ENCODE results near the gene ALDH3A2. TPM values are rescaled to one million over a fixed set of nuclear protein-coding genes. Genes with fewer than 3 reads are reported as not detected.

ALDH3A2 gene
- total and polyA plus RNA-seq, 2 of the 8 experiments (the other 6 are each of a cell fraction or from before 2014, with no cell fraction given) = 20.6 to 72.9 TPM

GRCh38 chr17:19656851-19657581, 8.5 kb downstream of the ALDH3A2 start:
- no peak overlapping the region for H2BK20ac ChIP-seq (ENCODE audit: low read length)
- H2AK5ac ChIP-seq (ENCODE audit: low read depth, low read length) = no peak overlapping the region
- no peak overlapping the region for H3K4ac ChIP-seq (replicated peaks; ENCODE audit: insufficient read length, low read depth, low read length)
- no peak overlapping the region for H3K4me2 ChIP-seq (ENCODE audit: insufficient read depth in 1 of 2, low read depth in 2 of 2, low read length in 2 of 2)
- H3K23me2 ChIP-seq (ENCODE audit: low read depth, low read length) = no peaks in the 10 kb centered on the region
- H2BK120ac ChIP-seq (replicated peaks; ENCODE audit: low read depth, low read length) = no peak overlapping the region
- H2AFZ ChIP-seq (ENCODE audit: low read length) = no peak overlapping the region
- no peak overlapping the region for H2BK5ac ChIP-seq (ENCODE audit: low read depth, low read length)
- H2BK15ac ChIP-seq (ENCODE audit: low read length) = no peak overlapping the region
- H3K9me3 ChIP-seq (ENCODE audit: insufficient read depth in 2 of 2, low read depth in 1 of 2, low read length in 1 of 2) = peaks cover 4 to 20% of the 10 kb centered on the region in 2 experiments; a peak in 3 of 4 replicates
- H3K23ac ChIP-seq (ENCODE audit: insufficient read length) = no peak overlapping the region
- no peak overlapping the region for H4K91ac ChIP-seq (replicated peaks; ENCODE audit: insufficient read length, low read length)
- H3K27ac ChIP-seq (ENCODE audit: low read depth, low read length) = no peak overlapping the region
- DNase-seq (ENCODE audit: low read depth in 1 of 2, low spot score in 2 of 2) (no peak), FAIRE-seq (no peak)
- H3K36me3 ChIP-seq (ENCODE audit: control insufficient read depth in 2 of 4, insufficient read depth in 4 of 4, low read length in 3 of 4) = peaks cover 4 to 42% (median 24%) of the 10 kb centered on the region in 4 experiments; a peak in 7 of 8 replicates
- H4K5ac ChIP-seq (ENCODE audit: insufficient read length, low read depth, low read length) = no peak overlapping the region
- no peak overlapping the region for H3K56ac ChIP-seq (replicated peaks; ENCODE audit: insufficient read length, low read depth, low read length)
- WGBS, 2 experiments (ENCODE audit: extremely low coverage in 1 of 2, insufficient coverage in 1 of 2, insufficient read length in 1 of 2, insufficient replicate concordance in 2 of 2, low coverage in 1 of 2, low lambda C conversion rate in 2 of 2, missing lambda C conversion rate in 1 of 2) = 87% methylated on average over 4 of the region's 4 CpGs; no CpG with 5 or more reads in 1 of the 2 experiments
- H4K8ac ChIP-seq (ENCODE audit: extremely low read depth, insufficient read depth, low read length) = 0 out of 2 replicates have a peak overlapping the region, but pooled peaks have one; percentile 16
- no peak overlapping the region for H2BK12ac ChIP-seq (ENCODE audit: low read depth, low read length)
- CTCF ChIA-PET (ENCODE audit: partially characterized antibody) = interaction anchor here (0.6 to 2.6 kb wide), 5 partner anchors 13 to 192 kb away, joined by 3 to 15 read pairs (median 3); no protein-coding TSS in a partner anchor
- POLR2A ChIA-PET (ENCODE audit: partially characterized antibody) = interaction anchor here (1.6 kb wide), 1 partner anchor 145 kb away, joined by 3 read pairs; no protein-coding TSS in a partner anchor
- no peaks in the 10 kb centered on the region for H3K4me1 ChIP-seq (replicated peaks in 1 of 4; ENCODE audit: control insufficient read depth in 3 of 4, insufficient read depth in 4 of 4, low read length in 3 of 4)
- H4K20me1 ChIP-seq (replicated peaks in 1 of 2; ENCODE audit: control insufficient read depth in 1 of 2, insufficient read depth in 2 of 2, low read length in 2 of 2) = peaks cover 0 to 2% of the 10 kb centered on the region in 2 experiments
- H3K79me1 ChIP-seq (ENCODE audit: low read depth, low read length) = no peaks in the 10 kb centered on the region; the same call in 1 of the 2 replicates
- no peak overlapping the region for H3K14ac ChIP-seq (ENCODE audit: insufficient read length)
- no peak overlapping the region for H3K4me3 ChIP-seq (ENCODE audit: extremely low read depth in 1 of 4, insufficient read depth in 2 of 4, low read depth in 3 of 4, low read length in 4 of 4)
- no peaks in the 10 kb centered on the region for H3K27me3 ChIP-seq (replicated peaks in 1 of 4; ENCODE audit: control insufficient read depth in 3 of 4, extremely low read depth in 1 of 4, insufficient read depth in 3 of 4, low read length in 3 of 4)
- no peak overlapping the region for H3K18ac ChIP-seq (ENCODE audit: extremely low read depth, low read length)
- peaks cover 4 to 21% of the 10 kb centered on the region in 2 experiments; a peak in 3 of 4 replicates for H3K79me2 ChIP-seq (ENCODE audit: control insufficient read depth in 1 of 2, insufficient read depth in 2 of 2, low read length in 2 of 2)
- no peak overlapping the region for H3K9ac ChIP-seq (replicated peaks in 1 of 4; ENCODE audit: extremely low read depth in 1 of 4, low read depth in 3 of 4, low read length in 3 of 4)
- TF ChIP-seq KDM5A (IDR thresholded peaks at IDR 0.05; ENCODE audit: low read length) (no peak), ZNF274 (IDR thresholded peaks at IDR 0.05; ENCODE audit: borderline replicate concordance, extremely low read depth, low read length) (no peak), SIX5 (IDR thresholded peaks at IDR 0.05; ENCODE audit: low read depth, low read length) (no peak), SP2 (IDR thresholded peaks at IDR 0.05; ENCODE audit: low read length) (no peak), BACH1 (IDR thresholded peaks at IDR 0.05; ENCODE audit: low read length) (no peak), EP300 (IDR thresholded peaks at IDR 0.05; ENCODE audit: borderline replicate concordance in 1 of 2, low read depth in 2 of 2, low read length in 2 of 2) (no peak), CTBP2 (IDR thresholded peaks at IDR 0.05; ENCODE audit: borderline replicate concordance, insufficient read depth, insufficient read length, low read length) (no peak), CBX5 (IDR thresholded peaks at IDR 0.05; ENCODE audit: low read depth, low read length) (no peak), TAF7 (optimal IDR thresholded peaks at IDR 0.05; ENCODE audit: borderline replicate concordance, low read depth, low read length) (no peak), JUN (IDR thresholded peaks at IDR 0.05; ENCODE audit: low read depth, low read length) (no peak), TBP (IDR thresholded peaks at IDR 0.05; ENCODE audit: low read depth, low read length) (no peak)
- TF ChIP-seq, protein P1, sequence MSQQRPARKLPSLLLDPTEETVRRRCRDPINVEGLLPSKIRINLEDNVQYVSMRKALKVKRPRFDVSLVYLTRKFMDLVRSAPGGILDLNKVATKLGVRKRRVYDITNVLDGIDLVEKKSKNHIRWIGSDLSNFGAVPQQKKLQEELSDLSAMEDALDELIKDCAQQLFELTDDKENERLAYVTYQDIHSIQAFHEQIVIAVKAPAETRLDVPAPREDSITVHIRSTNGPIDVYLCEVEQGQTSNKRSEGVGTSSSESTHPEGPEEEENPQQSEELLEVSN (IDR thresholded peaks at IDR 0.05) = no peak

All from H1 (cell line).